ENCODE measurements around the gene PIGP. TPM values are rescaled to one million over a fixed set of nuclear protein-coding genes. Genes with fewer than 3 reads are reported as not detected.

The PIGP gene
- total RNA-seq, 3 donors from 2014 or later = 15.2 to 20.2 (median 19.7) TPM

- ATAC-seq (no peak), DNase-seq (no peak)
- Histone ChIP-seq H3K4me3 (no peak overlapping the region), H3K36me3 (ENCODE audit: low read depth) (no peaks in the 10 kb centered on the region), H3K4me1 (ENCODE audit: low read depth) (no peaks in the 10 kb centered on the region), H3K9me3 (no peaks in the 10 kb centered on the region)
- TF ChIP-seq CTCF (IDR thresholded peaks at IDR 0.05) = no peak
- intact Hi-C loops (cut with DNase I, micrococcal nuclease) = no loop called here
Observed at GRCh38 chr21:37082375-37082774, 9.5 kb upstream of the PIGP start.

DNA sequence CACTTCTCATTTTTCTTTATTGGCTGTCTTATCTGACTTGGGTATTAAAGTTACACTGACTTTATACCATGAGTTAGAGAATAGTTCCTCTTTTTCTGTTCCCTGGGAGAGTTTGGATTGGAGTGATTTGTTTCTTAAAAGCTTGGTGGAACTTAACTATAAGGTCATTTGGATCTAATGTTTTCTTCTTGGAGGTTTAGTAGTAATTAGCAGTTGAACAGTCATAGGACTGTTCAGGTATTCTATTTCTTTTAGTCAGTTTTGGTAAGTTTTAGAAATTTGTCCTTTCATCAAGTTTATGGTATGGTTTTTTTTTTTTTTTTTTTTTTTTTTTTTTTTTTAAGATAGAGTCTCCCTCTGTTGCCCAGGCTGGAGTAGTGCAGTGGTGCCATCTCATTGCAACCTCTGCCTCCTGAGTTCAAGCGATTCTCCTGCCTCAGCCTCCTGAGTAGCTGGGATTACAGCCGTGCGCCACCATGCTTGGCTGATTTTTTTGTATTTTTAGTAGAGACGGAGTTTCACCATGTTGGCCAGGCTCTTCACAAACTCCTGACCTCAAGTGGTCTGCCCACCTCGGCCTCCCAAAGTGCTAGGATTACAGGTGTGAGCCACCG is 6.4 kb upstream of the PIGP start:
- ATAC-seq (peak; percentile 61), DNase-seq (no peak)
- Histone ChIP-seq H3K9me3 (no peaks in the 10 kb centered on the region), H3K36me3 (ENCODE audit: low read depth) (no peaks in the 10 kb centered on the region), H3K4me1 (ENCODE audit: low read depth) (peaks cover 5% of the 10 kb centered on the region), H3K4me3 (no peak overlapping the region)
- no peak for TF ChIP-seq CTCF (IDR thresholded peaks at IDR 0.05)
- intact Hi-C loops (cut with DNase I, micrococcal nuclease) = no loop called here

DNA sequence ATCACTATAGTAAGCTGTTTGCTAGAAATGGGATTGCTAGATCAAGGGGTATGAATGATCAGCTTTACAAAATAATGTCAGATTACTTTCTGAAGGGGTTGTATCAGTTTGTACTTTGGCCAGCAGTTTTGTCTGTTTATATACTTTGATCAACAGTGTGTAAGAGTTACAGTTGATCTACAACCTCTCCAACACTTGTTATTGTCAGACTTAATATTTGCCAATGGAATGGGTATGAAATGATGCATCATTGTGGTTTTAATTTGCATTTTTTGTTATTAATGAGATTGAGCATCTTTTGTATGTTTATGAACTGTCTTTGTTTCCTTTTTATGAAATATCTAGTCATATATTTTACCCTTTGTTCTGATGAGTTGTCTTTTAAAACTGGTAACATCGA is 4.5 kb upstream of the PIGP start:
- Histone ChIP-seq H3K4me1 (ENCODE audit: low read depth) (peaks cover 5% of the 10 kb centered on the region), H3K9me3 (no peaks in the 10 kb centered on the region), H3K36me3 (ENCODE audit: low read depth) (no peaks in the 10 kb centered on the region), H3K4me3 (no peak overlapping the region)
- intact Hi-C loops (cut with DNase I, micrococcal nuclease) = no loop called here
- DNase-seq (no peak), ATAC-seq (no peak)
- TF ChIP-seq CTCF (IDR thresholded peaks at IDR 0.05) = no peak

GRCh38 chr21:37076087-37076850 is 3.4 kb upstream of the PIGP start:
- Histone ChIP-seq H3K4me3 (no peak overlapping the region), H3K4me1 (ENCODE audit: low read depth) (peaks cover 10% of the 10 kb centered on the region), H3K36me3 (ENCODE audit: low read depth) (no peaks in the 10 kb centered on the region), H3K9me3 (no peaks in the 10 kb centered on the region)
- no peak for TF ChIP-seq CTCF (IDR thresholded peaks at IDR 0.05)
- ATAC-seq (no peak), DNase-seq (no peak)
- intact Hi-C loops (cut with DNase I, micrococcal nuclease) = no loop called here

- Histone ChIP-seq H3K4me1 (ENCODE audit: low read depth) (peaks cover 11% of the 10 kb centered on the region), H3K9me3 (no peaks in the 10 kb centered on the region), H3K36me3 (ENCODE audit: low read depth) (no peaks in the 10 kb centered on the region), H3K4me3 (no peak overlapping the region)
- ATAC-seq (no peak), DNase-seq (no peak)
- TF ChIP-seq CTCF (IDR thresholded peaks at IDR 0.05) = no peak
- intact Hi-C loops (cut with DNase I, micrococcal nuclease) = no loop called here
Observed at GRCh38 chr21:37075214-37075770, 2.4 kb upstream of the PIGP start.

Data from mucosa of descending colon (tissue), 3 donors.